NCI-H526 treated with DMSO at 0.1 percent for 48 hours (cell line): Measurements from ENCODE around the gene ACIN1.

Experiments used
- DNase-seq: peaks from one replicate; lab custom pipeline; 2025; lab: John Stamatoyannopoulos, UW

ACIN1 gene

DNA sequence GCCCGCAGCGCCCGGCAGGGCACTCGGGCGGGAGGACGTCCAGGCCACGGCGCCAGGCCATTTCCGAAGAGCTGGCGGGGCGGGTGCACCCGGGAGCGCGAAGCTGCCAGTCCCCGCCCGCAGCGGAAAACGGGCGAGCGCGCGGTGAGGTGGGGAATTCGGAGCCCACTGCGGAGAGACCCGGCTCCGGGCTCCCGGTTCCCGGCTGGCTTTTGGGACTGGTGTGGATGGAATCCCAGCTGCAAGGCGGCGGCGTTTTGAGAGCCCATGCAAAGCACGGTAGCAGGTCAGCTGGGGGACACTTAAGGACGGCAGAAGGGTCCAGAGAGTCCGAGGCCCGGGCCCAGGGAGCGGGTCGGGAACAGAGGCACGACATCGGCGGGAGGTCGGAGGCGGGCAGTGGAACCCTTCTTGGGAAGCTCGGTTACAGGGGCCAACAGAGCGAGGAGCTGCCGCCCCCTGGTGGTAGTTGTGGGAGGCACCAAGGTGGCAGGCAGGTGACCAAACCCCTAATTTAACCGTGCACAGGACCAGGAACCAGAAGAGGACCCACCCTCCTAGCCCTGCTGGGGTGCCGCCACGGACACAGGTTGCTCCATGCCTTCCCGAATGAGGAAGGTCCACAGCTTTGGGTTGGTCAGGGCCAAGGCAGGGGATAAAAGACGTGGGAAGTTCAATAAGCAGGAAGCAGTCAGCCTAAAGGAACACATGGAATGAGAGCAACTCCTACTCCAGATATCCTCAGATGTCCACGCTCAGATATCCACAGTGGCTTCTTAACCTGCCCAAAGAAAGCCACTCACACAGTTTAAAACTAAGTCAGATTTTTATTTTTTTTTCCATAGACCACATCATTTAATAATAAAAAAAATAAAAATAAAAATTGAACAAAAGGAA lies 36.9 kb downstream of the ACIN1 start:
- no peak for DNase-seq

DNA sequence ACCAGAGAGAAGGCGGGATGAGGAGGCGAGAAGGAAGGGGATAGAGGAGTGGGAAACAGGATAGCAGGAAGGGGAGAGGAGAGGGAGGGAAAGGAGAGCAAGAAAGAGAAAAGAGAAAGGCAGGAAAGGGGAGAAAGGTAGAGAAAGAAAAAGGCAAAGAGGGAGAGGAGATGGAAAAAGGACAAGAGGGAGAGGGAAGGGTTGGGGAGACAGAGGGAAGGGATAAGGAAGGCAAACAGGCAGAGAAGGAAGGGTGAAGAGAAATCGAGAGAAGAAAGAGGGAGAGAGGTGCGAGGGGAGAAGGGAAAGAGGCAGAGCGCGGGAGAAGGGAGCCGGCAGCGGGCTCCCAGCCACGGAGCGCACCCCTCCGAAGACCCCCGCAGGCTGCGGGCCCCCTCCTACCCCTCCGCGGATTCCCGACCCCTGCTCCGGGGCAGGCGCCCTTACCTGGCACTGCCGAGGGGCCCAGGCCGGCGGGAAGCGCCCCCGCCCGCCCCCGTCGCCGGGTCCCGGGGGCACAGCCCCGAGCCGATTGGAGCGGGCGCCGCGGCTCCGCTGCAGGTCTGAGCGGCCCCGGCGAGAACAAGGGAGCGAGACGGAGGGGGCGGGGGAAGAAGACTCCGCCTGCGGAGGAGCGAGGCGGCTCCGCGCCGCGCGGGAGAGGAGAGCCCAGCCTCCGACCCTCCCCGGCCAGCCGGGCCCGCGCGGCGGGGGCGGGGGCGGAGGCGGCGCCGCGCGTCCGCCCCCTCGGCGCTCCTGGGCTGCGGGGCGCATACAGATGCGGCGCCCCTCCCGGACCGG lies 37.8 kb downstream of the ACIN1 start, which contains the start of gene CDH24:
Gene CDH24, minus strand, starts transcription at position 565 of the 801 bp plus-strand sequence. CDS start 1,787 bp downstream, outside the sequence.
- DNase-seq: no peak

DNA sequence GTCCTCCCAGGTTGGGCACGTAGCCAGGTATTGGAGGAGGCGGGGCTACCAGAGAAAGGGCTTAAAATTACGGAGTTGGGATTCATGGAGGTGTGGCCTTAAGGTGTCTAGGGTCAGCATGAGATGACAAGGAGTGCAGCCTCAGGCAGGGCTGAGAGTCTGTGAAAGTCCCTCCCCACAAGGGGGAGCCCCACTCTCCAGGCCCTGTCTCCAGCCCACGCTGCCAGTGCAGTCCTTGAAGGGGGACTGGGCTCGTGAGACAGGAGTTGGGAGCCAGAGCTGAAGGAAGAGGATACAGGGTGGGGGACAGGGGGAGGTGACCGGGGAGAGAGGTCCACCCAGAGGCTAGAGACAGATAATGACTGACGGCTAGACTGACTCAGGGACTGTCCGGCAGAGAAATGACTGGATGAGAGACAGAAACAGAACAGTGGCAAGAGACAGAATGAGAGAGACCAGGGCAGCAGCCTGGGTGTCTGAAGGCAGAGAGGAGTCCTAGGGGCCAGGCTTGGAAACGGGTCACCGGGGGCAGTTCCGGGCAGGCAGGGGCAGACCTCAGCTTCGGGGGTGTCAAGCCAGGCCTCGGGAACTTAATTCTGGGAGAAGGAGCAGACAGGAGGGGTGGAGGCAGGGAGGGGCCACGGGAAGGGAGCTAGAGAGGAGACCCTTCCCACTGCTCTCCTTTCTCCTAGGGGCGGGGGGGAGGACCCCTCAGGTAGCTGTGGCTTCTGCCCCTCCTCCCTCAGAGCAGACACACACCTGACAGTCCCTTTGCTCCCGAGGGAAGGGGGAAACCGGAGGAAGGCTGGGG lies 38.6 kb downstream of the ACIN1 start:
- no peak for DNase-seq

DNA sequence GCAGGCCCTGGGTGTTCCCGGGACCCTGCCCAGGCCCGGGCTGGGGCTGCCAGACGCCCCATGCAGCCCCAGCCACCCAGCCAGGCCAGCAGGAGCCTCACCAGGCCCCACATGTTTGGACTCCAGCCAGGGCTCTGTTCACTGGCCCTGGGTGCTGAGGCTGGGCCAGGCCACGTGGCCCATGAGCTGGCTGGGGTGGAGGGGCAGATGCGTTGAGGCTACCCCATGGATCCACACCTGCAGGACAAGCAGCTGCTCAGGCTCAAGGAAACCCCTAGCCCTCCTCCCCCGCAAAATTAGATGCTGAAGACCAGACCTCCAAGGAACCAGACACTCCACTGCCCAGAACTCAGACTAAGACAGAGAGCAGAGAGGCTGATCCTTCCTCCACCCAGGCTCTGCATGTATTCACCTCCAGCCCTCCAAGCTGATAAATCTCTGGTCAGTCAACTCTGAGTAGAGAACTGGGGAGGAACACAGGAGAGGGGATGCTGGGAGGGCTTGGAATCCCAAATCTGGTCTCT lies 39.3 kb downstream of the ACIN1 start:
- DNase-seq: no peak

DNA sequence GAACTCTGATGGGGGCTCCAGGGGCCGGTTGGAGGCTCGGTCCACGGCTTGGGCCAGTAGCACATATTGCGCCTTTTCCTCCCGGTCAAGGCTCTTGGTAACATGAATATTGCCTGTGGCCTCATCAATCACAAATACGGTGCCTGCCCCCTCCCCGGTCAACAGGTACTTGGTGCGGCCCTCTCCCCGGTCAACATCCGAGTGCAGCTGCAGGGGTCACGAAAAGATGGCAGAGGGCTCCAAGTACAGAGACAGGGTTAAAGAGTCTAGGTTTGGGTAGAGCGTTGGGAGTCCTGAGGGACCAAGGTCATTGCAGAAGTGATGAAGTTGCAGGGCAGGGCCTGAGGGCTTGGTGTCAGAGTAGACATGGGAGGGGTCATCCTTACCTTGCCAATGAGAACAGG lies 39.8 kb downstream of the ACIN1 start:
- no peak for DNase-seq

DNA sequence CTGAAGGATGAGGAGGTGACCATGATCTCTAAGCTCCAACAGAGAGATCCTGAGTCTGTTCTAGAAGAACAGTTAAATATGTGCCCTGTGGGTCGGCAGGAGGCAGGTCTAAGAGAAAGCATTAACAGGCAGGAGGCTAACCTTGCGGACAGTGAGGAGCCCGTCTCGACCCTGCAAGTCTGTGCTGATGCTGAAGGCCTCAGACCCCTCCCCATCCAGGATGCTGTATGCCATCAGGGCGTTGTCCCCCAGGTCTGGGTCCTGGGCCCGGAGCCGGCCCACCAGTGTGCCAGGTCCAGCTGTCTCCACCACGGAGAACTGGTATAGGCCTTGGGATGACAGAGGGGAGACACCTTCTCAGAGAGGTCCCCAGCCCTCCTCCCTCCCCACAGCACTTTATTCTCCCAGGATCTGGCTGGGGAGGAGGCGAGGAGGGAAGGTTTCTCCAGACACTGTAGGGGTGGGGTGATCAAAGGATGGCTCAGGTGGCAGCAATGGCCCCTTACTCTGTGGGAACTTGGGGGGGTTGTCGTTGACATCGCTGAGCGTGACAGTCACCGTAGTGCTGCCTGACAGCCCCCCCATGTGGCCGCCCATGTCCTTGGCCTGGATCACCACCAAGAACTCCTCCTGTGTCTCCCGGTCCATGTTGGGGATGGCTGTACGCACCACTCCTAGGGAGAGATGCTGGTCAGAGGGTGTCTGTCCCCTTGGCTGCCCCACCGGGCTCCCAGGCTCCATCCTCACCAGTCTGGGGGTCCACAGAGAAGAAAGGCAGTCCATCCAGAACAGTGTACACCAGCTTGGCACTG lies 40.7 kb downstream of the ACIN1 start:
- no peak for DNase-seq

DNA sequence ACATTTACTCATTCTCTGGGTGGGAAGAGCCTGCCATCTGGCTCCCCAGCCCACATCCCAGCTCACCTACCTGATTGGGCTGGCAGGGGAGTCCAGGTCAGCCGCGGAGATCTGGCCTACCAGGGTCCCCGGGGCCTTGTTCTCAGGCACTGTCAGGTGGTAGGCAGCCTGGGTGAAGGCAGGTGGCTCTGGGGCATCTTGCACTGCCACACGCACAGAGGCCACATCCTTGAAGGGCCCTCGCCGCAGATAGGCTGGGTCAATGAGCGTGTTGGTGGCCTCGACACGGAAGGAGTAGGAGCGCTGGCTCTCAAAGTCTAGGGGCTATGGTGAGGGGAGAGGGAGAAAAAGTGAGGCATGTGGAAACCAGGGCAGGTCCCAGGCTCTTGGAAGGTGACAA lies 41.5 kb downstream of the ACIN1 start:
- no peak for DNase-seq

DNA sequence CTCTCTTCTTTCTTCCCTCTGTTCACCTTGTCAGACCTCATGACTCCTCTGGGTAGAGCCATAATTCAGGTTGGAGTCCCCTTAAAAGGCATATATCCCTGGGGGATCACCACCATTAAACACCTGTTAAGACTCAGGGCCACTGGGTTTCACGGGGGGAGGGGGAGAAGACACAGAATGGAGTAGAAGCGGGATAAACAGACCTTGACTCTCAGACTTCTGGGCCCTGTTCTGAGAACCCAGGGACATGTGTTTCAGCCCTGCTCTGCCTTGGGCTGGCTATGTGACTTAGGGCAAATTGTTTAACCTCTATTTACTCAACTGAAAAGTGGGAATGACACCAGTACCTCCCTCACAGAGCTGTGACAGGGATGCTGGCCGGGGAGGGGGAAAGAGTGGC lies 42.3 kb downstream of the ACIN1 start:
- DNase-seq: no peak

DNA sequence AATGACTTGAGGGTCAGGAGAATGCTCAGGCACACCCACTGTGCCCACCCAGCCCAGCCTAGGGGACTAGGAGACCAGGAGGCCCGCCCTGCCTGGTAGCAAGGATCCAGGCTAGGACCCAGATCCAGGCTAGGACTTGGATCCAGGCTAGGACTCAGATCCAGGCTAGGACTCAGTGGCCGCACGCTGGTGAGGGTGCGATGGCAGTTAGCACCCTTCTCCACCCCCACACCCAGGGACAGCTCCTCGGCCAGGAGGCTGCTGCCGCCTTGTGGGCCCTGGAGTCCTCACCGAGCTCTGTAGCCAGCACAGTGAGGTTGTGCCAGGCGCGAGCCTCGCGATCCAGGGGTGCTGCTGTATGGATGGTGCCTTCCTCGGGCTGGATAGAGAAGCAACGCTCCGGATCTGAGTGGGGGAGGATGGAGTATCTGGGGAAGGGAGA lies 42.7 kb downstream of the ACIN1 start:
- no peak for DNase-seq

DNA sequence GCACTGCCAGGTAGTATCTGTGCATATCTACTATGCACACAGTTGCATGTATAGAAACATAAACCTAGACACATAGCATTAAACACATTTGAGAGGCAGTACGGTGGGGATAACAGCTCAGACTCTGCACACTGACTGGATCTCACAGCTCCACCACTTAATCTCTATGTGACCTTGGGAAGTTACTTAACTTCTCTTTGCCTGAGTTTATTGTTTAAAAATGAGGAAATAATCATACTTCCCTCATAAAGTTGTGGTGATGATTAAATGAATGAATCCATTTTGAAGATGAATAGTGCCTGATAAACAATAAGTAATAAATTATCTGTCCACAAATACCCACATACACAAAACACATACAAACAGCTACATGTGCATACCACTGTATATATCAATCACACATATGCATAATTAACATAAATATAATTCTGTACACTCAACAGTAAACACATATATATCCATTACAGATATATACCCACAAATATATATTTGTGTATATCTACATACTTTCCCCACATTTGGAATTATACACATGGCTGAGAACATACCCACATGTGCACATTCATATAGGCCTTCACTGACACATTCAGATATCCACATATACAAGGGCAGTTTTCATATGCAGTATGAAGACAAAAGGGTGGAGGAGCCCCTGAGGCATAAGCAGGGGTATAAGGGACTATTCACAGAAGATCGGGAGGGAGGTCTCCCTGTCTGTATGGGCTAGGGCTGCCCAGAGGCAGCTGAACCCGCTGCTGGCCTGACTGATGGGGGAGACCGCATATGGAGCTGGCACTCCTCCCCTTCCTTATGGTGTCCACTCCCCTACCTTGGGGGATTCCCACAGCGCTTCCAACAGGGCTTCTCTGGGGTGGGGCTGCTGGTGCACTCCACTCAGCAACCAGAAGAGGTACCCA lies 43.5 kb downstream of the ACIN1 start:
- no peak for DNase-seq

DNA sequence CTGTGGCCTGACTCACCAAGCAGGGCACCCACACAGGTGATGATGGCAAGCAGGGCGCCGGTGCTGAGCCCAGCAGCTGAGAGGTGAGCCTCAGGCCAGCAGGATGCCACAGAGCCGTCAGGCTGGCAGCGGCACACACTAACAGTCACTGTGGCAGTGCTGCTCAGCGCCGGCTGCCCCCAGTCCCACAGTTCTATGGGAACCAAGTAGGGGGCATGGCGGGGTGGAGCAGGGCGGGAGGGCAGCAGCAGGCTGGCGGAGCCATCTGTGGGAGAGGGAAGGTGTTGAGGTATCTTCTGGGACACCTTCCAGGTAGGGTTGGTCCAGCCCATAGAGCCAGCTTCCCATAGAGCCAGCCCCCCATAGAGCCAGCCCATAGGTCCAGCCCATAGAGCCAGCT lies 45.9 kb downstream of the ACIN1 start:
- DNase-seq: no peak

DNA sequence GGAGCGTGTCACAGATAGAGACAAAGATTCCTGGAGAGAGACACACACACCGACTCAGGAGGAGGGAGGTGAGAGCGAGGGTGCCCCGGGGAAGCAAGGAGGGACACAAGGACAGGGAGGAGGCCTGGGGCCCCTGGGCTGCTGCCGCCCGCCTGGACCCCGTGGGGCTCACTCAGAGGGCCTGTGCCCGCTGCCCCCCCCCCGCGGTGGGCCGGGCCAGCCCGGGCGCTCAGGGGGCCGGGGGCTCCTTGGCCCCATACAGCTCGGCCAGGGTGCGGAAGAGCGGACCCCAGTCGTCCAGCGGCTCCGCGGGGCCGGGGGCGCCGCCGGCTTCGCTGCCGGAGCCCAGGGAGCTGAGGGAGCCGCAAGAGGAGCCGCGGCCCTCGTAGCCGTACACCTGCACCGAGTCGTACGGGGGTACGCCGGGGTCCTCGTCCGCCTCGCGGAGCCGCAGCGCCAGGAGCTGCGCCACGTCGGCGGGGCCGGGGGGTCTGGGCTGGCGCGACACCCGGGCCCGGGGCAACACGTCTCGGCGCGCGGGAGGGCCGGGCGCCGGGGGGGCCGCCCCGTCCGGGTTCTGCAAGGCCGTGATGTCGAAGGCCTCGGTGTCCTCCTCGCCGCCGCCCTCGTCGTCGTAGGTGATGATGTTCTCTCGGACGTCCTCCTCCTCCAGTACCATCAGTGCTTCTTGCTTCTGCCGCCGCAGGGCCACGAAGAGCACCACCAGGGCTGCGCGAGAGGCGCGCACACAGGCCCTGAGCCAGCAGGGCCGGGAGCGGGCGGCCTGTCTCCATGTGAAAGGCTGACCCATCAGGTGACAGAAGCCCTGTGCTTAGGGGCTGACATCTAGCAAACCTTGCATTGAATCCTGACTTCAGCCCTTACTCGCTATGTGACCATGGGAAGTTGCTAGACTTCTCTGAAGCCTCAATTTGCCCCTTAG lies 46.9 kb downstream of the ACIN1 start:
- DNase-seq: no peak

DNA sequence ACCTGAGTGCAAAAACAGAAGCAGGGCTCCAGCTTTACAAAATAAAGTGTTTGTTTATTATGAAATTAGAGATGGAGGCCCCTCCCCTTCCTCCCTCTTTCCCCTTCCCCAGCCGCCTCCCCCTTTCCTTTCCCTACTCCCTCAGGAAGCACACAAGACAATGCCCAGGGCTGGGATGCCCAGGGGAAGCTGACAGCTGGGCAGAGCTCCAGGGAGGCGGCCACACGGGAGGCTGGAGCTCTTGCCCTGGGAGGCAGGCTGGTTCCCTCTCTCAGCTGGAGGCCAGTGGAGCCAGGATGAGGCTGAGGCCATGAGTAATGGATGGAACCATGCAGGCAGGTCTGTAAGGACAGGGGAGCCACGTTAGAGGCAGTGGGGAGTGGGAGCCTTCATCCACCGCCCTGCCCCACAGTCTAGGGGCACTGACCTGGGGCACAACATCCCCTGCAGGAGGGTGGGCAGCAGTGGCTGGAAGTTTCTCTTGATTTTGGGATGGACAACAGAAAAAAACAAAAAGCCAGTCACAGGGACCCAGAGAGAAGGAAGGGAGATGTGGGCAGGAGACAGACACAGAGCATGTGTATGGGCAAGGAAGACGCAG lies 47.8 kb downstream of the ACIN1 start:
- DNase-seq: no peak

DNA sequence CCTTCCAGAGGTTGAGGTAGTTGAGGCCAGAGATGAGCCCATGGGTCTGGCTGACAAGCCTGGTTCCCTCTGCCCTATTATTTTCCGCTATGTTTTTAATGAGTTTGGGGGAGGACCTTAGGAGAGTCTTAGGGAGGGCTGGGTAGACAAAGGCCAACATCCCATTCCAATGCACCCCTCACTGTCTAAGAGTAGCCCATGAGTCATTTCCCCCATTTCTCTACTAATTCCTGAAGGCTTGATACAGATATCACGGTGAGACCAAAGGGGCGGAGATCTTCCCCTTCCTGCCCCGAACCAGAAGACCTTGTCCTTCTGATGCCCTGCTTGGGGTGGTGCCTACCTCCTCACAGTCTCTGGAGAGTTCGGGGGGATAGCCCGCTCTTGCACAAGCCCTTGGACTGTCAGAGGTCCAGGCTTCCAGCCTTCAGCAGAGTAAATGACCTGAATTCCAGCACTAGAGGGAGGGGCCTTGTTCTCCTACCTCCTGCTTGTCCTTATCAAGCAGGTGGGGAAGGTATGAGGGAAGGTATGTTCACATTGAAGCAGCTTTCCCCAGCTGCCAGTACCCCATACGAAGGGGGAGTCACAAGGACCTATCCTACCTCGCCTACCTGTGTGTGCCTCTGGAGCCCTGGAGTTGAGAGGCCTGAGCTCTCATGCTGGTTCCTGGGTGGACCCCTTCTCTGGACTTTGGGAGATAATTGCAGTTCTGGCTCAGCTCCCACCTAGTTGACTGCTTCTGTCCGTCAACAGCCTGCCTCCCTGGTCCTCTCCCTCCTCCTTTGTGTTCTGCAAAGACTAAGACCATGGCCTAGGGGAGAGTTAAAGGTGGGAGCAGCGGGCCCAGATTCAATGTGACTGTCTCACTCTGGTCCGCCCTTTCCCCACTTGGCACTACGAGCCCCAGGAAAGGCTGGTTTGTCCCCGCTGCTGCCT lies 49.2 kb downstream of the ACIN1 start:
- no peak for DNase-seq

DNA sequence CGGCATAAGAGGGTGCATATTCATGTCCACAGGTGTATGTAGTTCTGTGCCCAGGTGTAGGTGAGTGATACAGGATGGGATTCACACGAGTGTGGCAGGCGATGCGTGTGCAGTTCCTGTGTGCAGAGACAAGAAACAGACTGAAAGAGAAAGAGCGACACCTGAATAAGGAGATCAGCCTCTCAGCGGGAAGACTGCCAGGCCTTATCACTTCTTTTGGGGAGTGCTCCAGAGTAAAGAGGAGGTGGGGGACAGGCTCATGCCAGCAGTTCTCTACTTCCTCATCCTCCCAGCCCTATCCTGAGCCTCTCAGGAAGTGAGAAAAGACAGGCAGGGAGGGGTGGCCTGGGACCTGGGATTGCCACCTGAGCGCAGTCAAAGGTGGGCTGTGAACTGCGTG lies 50.1 kb downstream of the ACIN1 start:
- no peak for DNase-seq

DNA sequence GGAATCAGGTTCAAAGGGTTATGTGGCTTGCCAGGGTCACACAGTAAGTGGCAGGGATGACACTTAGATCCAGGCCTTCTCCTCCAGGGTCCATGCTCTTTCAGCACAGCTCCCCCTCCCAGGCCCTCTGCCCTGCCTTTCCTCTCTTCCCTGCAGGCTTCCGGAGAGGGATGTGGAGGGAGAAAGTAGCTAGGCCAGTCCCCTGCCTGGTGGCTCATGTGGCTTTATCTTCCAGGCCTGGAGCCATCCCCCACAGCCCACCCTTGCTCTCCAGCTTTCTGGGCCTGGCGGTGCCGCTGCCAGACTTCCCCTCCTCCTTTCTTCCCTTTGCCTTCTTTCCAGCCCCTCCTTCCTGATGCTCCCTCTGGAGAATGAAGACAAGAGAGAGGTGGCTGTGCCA lies 51.2 kb downstream of the ACIN1 start:
- DNase-seq: no peak

DNA sequence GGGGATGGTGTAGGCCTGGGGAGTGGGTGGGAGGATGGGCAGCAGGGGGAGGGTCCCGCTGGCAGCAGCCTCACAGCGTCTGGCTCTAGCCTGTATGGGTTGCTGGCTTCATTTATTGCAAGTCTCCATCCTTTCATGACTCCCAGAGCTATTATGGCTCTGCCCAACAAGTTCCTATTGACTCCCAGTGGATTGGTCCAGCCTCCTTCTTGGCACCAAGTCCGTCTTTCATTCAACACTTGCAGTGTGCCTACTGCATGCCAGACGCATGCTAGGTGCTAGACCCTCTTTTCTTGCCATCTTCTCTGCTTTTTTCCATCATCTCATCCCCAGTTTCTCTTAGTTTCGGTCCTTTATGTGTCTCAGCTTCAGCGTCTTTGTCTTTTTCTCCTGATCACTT lies 51.8 kb downstream of the ACIN1 start:
- no peak for DNase-seq
